ENCODE results near the gene ARHGAP35.

Gene ARHGAP35

DNA sequence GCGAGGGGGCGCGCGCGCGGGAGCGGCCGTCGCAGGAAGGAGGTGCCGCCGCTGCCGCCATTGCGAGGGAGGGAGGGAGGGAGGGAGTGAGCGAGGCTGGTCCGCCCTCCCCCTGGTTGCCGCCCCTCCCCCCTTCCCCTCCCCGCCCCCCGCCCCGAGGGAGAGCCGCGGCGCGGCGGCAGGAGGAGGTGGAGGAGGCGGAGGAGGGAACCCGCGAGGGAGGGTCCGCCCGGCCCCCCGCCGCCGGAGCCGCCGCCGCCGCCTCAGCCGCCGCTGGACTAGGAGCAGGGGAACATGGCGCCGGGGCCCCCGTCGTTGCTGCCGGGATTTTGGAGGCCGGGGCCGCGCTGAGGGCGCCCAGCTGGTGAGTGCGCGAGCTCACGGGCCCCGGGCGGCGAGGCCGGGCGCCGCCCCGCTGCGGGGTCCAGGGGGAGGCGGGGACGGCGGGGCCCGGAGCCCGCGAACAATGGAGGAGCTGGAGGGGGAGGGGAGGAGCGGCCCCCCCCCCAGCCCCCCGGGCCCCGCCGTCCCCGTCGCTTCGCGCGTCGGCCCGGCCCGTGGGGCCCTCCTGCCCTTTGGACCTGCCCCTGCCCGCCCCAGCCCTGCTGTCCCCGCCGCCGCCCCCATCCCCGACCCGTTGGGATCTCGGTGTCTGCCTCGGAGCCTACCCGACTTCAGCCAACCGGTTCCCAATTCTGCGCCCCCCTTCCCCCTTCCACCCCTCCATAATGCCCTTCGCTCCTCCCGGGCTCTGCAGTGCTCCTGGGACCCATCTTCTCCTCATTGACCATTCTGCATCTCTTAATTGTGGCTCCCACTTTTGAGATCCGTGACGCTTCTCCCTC is at the start of gene ARHGAP35:
ARHGAP35 (plus strand) TSS at position 152 of the 845 bp plus-strand sequence. CDS start 57,679 bp downstream, outside the sequence.
- DNase-seq (ENCODE audit: low spot score): peak; percentile 97
- in situ Hi-C loops (cut with MboI; ENCODE audit: low pct_unique_long_range_greater_than_20kb, low sequenced_read_pairs, unreplicated experiment): no loop called here
- TF ChIP-seq, protein P1, sequence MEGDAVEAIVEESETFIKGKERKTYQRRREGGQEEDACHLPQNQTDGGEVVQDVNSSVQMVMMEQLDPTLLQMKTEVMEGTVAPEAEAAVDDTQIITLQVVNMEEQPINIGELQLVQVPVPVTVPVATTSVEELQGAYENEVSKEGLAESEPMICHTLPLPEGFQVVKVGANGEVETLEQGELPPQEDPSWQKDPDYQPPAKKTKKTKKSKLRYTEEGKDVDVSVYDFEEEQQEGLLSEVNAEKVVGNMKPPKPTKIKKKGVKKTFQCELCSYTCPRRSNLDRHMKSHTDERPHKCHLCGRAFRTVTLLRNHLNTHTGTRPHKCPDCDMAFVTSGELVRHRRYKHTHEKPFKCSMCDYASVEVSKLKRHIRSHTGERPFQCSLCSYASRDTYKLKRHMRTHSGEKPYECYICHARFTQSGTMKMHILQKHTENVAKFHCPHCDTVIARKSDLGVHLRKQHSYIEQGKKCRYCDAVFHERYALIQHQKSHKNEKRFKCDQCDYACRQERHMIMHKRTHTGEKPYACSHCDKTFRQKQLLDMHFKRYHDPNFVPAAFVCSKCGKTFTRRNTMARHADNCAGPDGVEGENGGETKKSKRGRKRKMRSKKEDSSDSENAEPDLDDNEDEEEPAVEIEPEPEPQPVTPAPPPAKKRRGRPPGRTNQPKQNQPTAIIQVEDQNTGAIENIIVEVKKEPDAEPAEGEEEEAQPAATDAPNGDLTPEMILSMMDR (IDR thresholded peaks at IDR 0.05; ENCODE audit: extremely low read depth, insufficient read depth, missing control alignments): no peak

DNA sequence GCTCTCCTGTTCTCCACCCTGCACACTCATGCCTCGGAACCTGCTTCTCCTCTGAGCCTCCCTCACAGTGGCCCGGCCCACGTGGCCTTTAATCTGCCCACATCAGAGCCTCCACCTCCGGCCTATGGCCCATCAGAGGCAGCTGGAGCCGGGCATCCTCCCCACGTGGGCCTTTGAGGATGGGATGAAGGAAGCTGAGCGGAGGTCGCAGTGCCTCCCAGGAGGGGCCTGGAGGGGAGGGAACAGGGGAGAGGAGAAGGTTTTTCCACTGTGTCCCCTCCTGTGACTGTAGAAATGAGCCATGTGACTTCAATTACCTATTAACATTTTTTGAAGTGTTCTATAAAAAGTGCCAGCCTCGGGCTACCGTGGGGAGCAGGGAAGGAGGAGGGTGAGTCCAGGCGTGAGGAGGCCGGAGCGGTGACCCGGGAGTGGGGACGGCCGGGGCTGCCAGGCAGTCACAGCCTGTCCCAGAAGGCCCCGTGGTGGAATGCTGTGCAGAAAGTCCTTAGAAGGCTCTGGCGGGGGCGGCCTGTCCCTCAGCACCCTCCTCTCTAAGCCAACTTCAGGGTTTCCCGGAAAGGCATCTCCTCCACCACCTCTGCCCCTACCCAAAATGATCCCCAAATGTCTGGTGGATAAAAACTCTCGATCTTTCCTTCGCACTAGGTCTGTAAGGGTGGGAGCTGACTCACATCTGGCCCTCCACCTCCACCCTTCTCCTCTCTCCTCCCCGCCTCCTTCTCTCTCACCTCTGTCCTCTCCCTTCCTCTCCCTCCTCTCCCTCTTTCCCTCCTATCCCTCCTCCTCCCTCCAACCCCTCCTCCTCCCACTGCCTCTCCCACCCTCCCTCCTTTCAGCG is 47.6 kb upstream of the ARHGAP35 start:
- in situ Hi-C loops (cut with MboI; ENCODE audit: low pct_unique_long_range_greater_than_20kb, low sequenced_read_pairs, unreplicated experiment): no loop called here
- TF ChIP-seq, protein P1 (IDR thresholded peaks at IDR 0.05; ENCODE audit: extremely low read depth, insufficient read depth, missing control alignments): no peak
- DNase-seq (ENCODE audit: low spot score): no peak

DNA sequence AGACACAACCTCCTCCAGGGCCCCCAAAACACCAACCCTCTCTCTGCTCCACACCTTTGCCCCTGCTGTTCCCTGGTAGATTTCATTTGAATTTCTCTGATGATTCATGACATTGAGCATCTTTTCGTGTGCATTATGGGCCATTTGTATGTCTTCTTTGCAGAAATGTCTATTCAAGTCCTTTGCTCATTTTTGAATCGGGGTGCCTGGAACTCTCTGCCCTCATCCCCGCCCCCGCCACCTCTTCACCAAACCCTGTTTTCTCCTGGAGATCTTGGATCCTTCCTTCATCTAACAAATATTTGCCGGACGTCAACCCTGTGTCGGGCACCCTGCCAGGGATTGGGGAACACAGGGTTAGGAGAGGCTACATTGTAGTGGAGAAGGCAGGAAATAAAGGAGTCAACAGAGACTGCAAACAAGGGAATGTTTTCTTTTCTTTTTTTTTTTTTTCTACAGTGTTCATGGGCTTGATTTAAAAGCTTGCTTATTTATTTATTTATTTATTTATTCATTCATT is 46.9 kb upstream of the ARHGAP35 start:
- TF ChIP-seq, protein P1 (IDR thresholded peaks at IDR 0.05; ENCODE audit: extremely low read depth, insufficient read depth, missing control alignments): no peak
- in situ Hi-C loops (cut with MboI; ENCODE audit: low pct_unique_long_range_greater_than_20kb, low sequenced_read_pairs, unreplicated experiment): no loop called here

DNA sequence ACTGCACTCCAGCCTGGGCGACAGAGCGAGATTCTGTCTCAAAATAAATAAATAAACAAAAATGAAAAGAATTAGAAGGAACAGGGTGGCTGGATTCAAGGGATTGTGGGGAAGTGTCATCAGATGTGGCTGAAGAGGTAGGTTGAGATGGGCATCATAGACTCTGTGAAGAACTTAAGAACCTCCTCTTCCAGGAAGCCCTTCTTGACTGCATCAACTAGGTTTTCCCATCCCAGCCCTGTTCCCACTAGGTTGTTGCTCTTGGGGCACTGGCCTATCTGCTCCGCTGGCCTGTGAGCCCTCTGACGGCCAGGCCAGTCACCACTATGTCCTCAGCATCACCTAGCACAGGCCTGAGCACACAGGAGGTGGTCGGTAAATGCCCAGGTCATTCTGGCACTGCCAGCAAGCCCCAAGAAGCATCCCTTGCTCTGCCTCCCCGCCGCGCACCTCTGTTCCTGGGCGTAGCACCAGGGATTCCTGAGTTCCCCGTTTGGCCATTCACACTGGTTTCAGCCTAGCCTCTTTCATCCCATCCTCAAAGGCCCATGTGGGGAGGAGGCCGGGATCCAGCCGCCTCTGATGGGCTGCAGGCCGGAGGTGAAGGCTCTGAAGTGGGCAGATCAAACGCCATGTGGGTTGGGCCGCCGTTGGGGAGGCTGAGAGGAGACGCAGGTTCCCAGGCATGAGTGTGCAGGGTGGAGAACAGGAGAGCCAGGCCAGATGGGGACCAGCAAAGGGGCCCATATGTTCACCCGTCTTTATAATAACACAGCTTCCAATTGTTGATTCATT is 44.8 kb upstream of the ARHGAP35 start:
- no peak for DNase-seq (ENCODE audit: low spot score)
- TF ChIP-seq, protein P1 (IDR thresholded peaks at IDR 0.05; ENCODE audit: extremely low read depth, insufficient read depth, missing control alignments): no peak
- in situ Hi-C loops (cut with MboI; ENCODE audit: low pct_unique_long_range_greater_than_20kb, low sequenced_read_pairs, unreplicated experiment): no loop called here

More for the DNA sequence above, 46.9 kb upstream of the ARHGAP35 start:
- DNase-seq (ENCODE audit: low spot score): no peak

DNA sequence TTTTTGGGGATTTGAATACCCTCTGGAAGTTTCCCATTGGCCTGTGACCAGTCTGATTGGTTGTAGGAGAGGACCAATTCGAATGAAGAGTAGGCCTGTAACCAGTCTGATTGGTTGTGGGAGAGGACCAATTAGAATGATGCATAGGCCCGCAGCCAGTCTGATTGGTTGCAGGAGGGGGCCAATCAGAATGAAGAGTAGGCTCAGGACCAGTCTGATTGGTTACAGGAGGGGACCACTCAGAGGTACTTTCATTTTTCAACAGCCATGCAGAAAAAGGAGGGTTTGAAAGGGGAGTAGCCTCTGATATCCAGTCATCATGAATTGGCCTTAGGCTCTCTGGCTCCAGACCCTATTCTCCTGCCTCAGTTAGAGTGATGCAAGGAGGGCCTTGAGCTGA is 42.0 kb upstream of the ARHGAP35 start:
- in situ Hi-C loops (cut with MboI; ENCODE audit: low pct_unique_long_range_greater_than_20kb, low sequenced_read_pairs, unreplicated experiment): no loop called here
- no peak for DNase-seq (ENCODE audit: low spot score)
- TF ChIP-seq, protein P1 (IDR thresholded peaks at IDR 0.05; ENCODE audit: extremely low read depth, insufficient read depth, missing control alignments): no peak

All from GM13977 (cell line).